ENCODE data around the gene ACOXL.
A peak's percentile ranks its signal among the peaks of the same experiment; 100 is the strongest.

The ACOXL gene

GRCh38 chr2:111121028-111121827 is 388.9 kb downstream of the ACOXL start:
- peak; percentile 63 for DNase-seq

GRCh38 chr2:111121828-111122630 is 389.7 kb downstream of the ACOXL start:
- peak; percentile 93 for DNase-seq

- peak; percentile 49 for DNase-seq
Observed at GRCh38 chr2:111122631-111123421, 390.5 kb downstream of the ACOXL start.

- DNase-seq = no peak
Observed at GRCh38 chr2:111123751-111124150, 391.4 kb downstream of the ACOXL start.

GRCh38 chr2:111126581-111126980 is 394.2 kb downstream of the ACOXL start:
- DNase-seq = no peak

- DNase-seq = no peak
Observed at GRCh38 chr2:111127351-111127750, 395.0 kb downstream of the ACOXL start.

GRCh38 chr2:111128096-111128495 is 395.7 kb downstream of the ACOXL start:
- DNase-seq = no peak

GRCh38 chr2:111133603-111134002 is 401.2 kb downstream of the ACOXL start:
- DNase-seq = no peak

GRCh38 chr2:111134055-111134454 is 401.7 kb downstream of the ACOXL start:
- no peak for DNase-seq

GRCh38 chr2:111135237-111135909 is 403.0 kb downstream of the ACOXL start:
- DNase-seq = no peak

GRCh38 chr2:111135910-111136297 is 403.5 kb downstream of the ACOXL start:
- DNase-seq = no peak

GRCh38 chr2:111138839-111139238 is 406.5 kb downstream of the ACOXL start:
- no peak for DNase-seq

- DNase-seq = peak; percentile 79
Observed at GRCh38 chr2:111139637-111140317, 407.4 kb downstream of the ACOXL start.

GRCh38 chr2:111140815-111141214 is 408.4 kb downstream of the ACOXL start:
- DNase-seq = no peak

- no peak for DNase-seq
Observed at GRCh38 chr2:111142101-111142500, 409.7 kb downstream of the ACOXL start.

GRCh38 chr2:111143107-111143842 is 410.9 kb downstream of the ACOXL start:
- DNase-seq = no peak

- no peak for DNase-seq
Observed at GRCh38 chr2:111143843-111144198, 411.4 kb downstream of the ACOXL start.

GRCh38 chr2:111145103-111145760 is 412.9 kb downstream of the ACOXL start:
- DNase-seq = no peak

GRCh38 chr2:111145951-111146350 is 413.6 kb downstream of the ACOXL start:
- DNase-seq = no peak

GRCh38 chr2:111148225-111148873 is 416.0 kb downstream of the ACOXL start:
- DNase-seq = no peak

Data from NCI-H345 (cell line).